Gastrocnemius medialis (tissue), 4 donors: ENCODE measurements around the gene LRRC43. TPM values are rescaled to one million over a fixed set of nuclear protein-coding genes. Genes with fewer than 3 reads are reported as not detected.

ENCODE experiments used
- ATAC-seq, 2 donors: fragments of 150-250 bp; one replicate each; pipeline ENCODE4 v1.9.1; 2016
- DNase-seq, 2 donors: peaks; one replicate each; pipeline ENCODE4 v3.0.0-alpha.2; 2019
- H3K27ac ChIP-seq, 4 donors: fragments of 200-600 bp; sonication (generic); 1 replicate in 1 of 4; 2 replicates in 3 of 4; pipeline ENCODE4 v1.5.1; 2016 to 2018; ENCODE audit warnings: mild to moderate bottlenecking in 2 of 4, moderate library complexity in 1 of 4
- H3K27me3 ChIP-seq, 3 donors: fragments of 200-600 bp; sonication (generic) in 2 of 3; 1 replicate in 1 of 3; 2 replicates in 2 of 3; pipeline versions ENCODE4 v1.5.1 to v1.6.0; 2016 to 2019; ENCODE audit warnings: mild to moderate bottlenecking in 1 of 3, moderate library complexity in 1 of 3
- H3K36me3 ChIP-seq, 2 donors: fragments of 200-600 bp; sonication (generic) in 1 of 2; one replicate each; pipeline ENCODE4 v1.5.1; 2017 to 2018
- H3K4me1 ChIP-seq, 2 donors: fragments of 200-600 bp; sonication (generic) in 1 of 2; one replicate each; pipeline ENCODE4 v1.5.1; 2016 to 2017; ENCODE audit warnings: mild to moderate bottlenecking in 2 of 2
- H3K4me3 ChIP-seq, 4 donors: fragments of 200-600 bp; sonication (generic) in 3 of 4; 1 replicate in 1 of 4; 2 replicates in 3 of 4; pipeline ENCODE4 v1.5.1; 2016 to 2019; ENCODE audit warnings: mild to moderate bottlenecking in 2 of 4
- H3K9me3 ChIP-seq, 3 donors: fragments of 200-600 bp; sonication (generic) in 2 of 3; 1 replicate in 1 of 3; 2 replicates in 2 of 3; pipeline ENCODE4 v1.5.1; 2016 to 2019
- POLR2A ChIP-seq, 2 donors: fragments of 450-650 bp; IDR thresholded peaks; one replicate each; pipeline ENCODE4 v1.6.1; 2017; ENCODE audit warnings: antibody characterized with exemption in 2 of 2, mild to moderate bottlenecking in 2 of 2, moderate library complexity in 2 of 2
- in situ Hi-C, 4 donors: fragments of 200-750 bp; cut with MboI; loops; one replicate each; pipeline versions ENCODE4 v1.15.0 to v1.8.0; 2017; ENCODE audit warnings: low sequenced_read_pairs in 4 of 4
- intact Hi-C: fragments of 100-400 bp; cut with DNase I; formaldehyde crosslinking; loops from one replicate; pipeline ENCODE4 v1.15.1; 2023; ENCODE audit warnings: low total_unique reads
- total RNA-seq, 4 donors: library from RNA; depleted of rRNA; stranded (reverse); fragments of >200 nt; gene quantifications; one replicate each; pipeline versions ENCODE4 v1.1.0 to v1.2.3, GENCODE V29; 2016
- TF ChIP-seq, protein P1 (sequence below), 5 experiments: fragments of 450-650 bp in 3 of 5; fragments of 200-600 bp in 2 of 5; sonication (generic) in 2 of 5; IDR thresholded peaks in 4 of 5; conservative IDR thresholded peaks in 1 of 5; 1 replicate in 4 of 5; 2 replicates in 1 of 5; pipeline ENCODE4 v1.5.1; 2016 to 2019; ENCODE audit warnings: antibody characterized with exemption in 5 of 5, mild to moderate bottlenecking in 3 of 5, moderate library complexity in 3 of 5

The LRRC43 gene
- total RNA-seq, 4 donors from 2014 or later: not detected

DNA sequence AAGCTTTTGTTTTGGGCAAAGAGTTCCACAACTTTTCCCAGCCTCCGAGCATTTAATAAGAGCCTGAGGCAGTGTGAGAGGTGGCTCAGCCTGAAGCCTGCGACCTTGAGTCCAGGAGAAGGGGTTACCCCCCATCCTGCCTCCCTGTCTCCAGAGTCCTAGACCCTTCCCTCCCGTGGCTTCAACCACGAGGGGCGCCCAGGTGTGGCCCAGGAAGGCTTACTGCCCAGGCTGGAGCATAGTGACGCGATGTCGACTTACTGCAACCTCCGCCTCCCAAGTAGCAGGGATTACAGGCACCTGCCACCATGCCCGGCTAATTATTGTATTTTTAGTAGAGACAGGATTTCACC is 641 bp downstream of the LRRC43 start:
- DNase-seq (no peak), ATAC-seq (no peak)
- peaks cover 0 to 10% (median 0%) of the 10 kb centered on the region in 3 donors for H3K27me3 ChIP-seq
- no peak for TF ChIP-seq POLR2A (IDR thresholded peaks at IDR 0.05)
- TF ChIP-seq, protein P1, sequence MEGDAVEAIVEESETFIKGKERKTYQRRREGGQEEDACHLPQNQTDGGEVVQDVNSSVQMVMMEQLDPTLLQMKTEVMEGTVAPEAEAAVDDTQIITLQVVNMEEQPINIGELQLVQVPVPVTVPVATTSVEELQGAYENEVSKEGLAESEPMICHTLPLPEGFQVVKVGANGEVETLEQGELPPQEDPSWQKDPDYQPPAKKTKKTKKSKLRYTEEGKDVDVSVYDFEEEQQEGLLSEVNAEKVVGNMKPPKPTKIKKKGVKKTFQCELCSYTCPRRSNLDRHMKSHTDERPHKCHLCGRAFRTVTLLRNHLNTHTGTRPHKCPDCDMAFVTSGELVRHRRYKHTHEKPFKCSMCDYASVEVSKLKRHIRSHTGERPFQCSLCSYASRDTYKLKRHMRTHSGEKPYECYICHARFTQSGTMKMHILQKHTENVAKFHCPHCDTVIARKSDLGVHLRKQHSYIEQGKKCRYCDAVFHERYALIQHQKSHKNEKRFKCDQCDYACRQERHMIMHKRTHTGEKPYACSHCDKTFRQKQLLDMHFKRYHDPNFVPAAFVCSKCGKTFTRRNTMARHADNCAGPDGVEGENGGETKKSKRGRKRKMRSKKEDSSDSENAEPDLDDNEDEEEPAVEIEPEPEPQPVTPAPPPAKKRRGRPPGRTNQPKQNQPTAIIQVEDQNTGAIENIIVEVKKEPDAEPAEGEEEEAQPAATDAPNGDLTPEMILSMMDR (IDR thresholded peaks at IDR 0.05 in 4 of 5, conservative IDR thresholded peaks at IDR 0.05 in 1 of 5): no peak
- H3K27ac ChIP-seq: no peak overlapping the region
- peak overlapping the region in 3 of 4 donors; percentile 39 to 58 (median 48) for H3K4me3 ChIP-seq
- no peaks in the 10 kb centered on the region for H3K9me3 ChIP-seq
- H3K36me3 ChIP-seq: no peaks in the 10 kb centered on the region
- intact Hi-C loops (loop anchor here (5.0 kb wide), 1 partner anchor 41 kb away; no protein-coding TSS in a partner anchor), in situ Hi-C loops (no loop called here)
- no peaks in the 10 kb centered on the region for H3K4me1 ChIP-seq

DNA sequence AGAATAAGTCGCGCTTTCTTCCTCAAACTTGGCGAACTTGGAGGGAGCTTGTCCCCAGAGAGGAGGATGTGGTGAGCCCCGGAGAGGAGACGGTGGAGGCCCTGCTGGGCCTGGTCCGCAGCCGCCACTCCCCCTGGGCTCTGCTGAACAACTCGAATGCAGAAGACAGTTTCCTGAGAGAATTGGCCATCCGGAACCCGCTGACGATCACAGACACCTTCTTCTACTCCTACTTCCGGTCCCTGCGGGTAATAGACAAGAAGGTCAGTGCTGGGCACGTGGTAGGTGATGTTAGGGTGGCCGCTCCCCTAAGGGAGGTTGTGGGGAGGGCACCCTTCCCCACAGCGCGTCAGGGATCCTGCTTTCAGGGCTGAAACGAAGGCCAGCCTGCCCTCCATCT is 1.6 kb downstream of the LRRC43 start:
- in situ Hi-C loops: no loop called here
- no peaks in the 10 kb centered on the region for H3K36me3 ChIP-seq
- ATAC-seq (no peak), DNase-seq (no peak)
- no peaks in the 10 kb centered on the region for H3K4me1 ChIP-seq
- peaks cover 0 to 10% (median 0%) of the 10 kb centered on the region in 3 donors for H3K27me3 ChIP-seq
- H3K4me3 ChIP-seq: no peak overlapping the region
- intact Hi-C loops: loop anchor here (5.0 kb wide), 1 partner anchor 42 kb away; no protein-coding TSS in a partner anchor
- no peaks in the 10 kb centered on the region for H3K9me3 ChIP-seq
- no peak overlapping the region for H3K27ac ChIP-seq
- no peak for TF ChIP-seq POLR2A (IDR thresholded peaks at IDR 0.05)
- TF ChIP-seq, protein P1 (IDR thresholded peaks at IDR 0.05 in 4 of 5, conservative IDR thresholded peaks at IDR 0.05 in 1 of 5): no peak

GRCh38 chr12:122185079-122185478 is 2.2 kb downstream of the LRRC43 start:
- ATAC-seq: no peak
- H3K9me3 ChIP-seq: no peaks in the 10 kb centered on the region
- intact Hi-C loops: no loop called here
- H3K4me1 ChIP-seq: no peaks in the 10 kb centered on the region
- TF ChIP-seq, protein P1 (IDR thresholded peaks at IDR 0.05 in 4 of 5, conservative IDR thresholded peaks at IDR 0.05 in 1 of 5): no peak
- no peak for TF ChIP-seq POLR2A (IDR thresholded peaks at IDR 0.05)
- no peak overlapping the region for H3K4me3 ChIP-seq
- no peak for DNase-seq
- in situ Hi-C loops: no loop called here
- peaks cover 0 to 10% (median 0%) of the 10 kb centered on the region in 3 donors for H3K27me3 ChIP-seq
- H3K27ac ChIP-seq: no peak overlapping the region
- no peaks in the 10 kb centered on the region for H3K36me3 ChIP-seq

DNA sequence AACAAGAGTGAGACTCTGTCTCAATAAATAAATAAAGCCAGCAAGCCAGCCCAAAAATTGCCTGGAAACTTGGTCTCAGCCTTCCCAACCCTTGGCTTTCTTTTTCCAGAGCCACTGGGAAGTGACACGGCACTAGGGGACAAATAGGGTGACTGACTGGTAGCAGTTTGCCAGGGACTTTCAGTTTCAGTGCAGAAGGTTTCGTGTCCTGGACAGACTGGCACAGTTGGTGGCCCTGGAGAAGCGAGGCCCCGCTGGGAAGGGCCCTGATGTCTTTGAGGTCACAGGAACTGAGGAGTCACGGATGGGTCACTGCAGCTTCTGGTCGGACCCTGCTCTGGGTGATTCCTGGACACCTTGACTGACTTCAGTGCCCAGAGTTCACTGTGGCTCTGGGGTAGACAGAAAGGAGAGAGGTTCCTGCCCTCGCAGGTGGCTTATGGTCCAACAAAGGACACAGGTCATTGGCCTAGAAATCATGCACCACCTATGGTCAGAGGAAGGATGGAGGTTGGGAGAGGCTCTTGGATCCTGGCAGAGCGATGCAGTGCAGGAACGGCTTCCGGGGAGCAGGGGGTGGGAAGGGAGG is 2.7 kb downstream of the LRRC43 start:
- Histone ChIP-seq H3K36me3 (no peaks in the 10 kb centered on the region), H3K9me3 (no peaks in the 10 kb centered on the region), H3K27ac (no peak overlapping the region), H3K4me1 (no peaks in the 10 kb centered on the region), H3K4me3 (no peak overlapping the region), H3K27me3 (peaks cover 0 to 10% (median 0%) of the 10 kb centered on the region in 3 donors)
- intact Hi-C loops: no loop called here
- TF ChIP-seq, protein P1 (IDR thresholded peaks at IDR 0.05 in 4 of 5, conservative IDR thresholded peaks at IDR 0.05 in 1 of 5): no peak
- TF ChIP-seq POLR2A (IDR thresholded peaks at IDR 0.05): no peak
- DNase-seq (no peak), ATAC-seq (no peak)
- in situ Hi-C loops: no loop called here

GRCh38 chr12:122187466-122187865 is 4.5 kb downstream of the LRRC43 start:
- DNase-seq (no peak), ATAC-seq (no peak)
- TF ChIP-seq POLR2A (IDR thresholded peaks at IDR 0.05): no peak
- TF ChIP-seq, protein P1 (IDR thresholded peaks at IDR 0.05 in 4 of 5, conservative IDR thresholded peaks at IDR 0.05 in 1 of 5): no peak
- intact Hi-C loops (no loop called here), in situ Hi-C loops (no loop called here)
- Histone ChIP-seq H3K9me3 (no peaks in the 10 kb centered on the region), H3K27me3 (peaks cover 0 to 10% (median 0%) of the 10 kb centered on the region in 3 donors), H3K36me3 (no peaks in the 10 kb centered on the region), H3K27ac (no peak overlapping the region), H3K4me3 (no peak overlapping the region), H3K4me1 (no peaks in the 10 kb centered on the region)
